HG03558 (cell line): ENCODE measurements around the gene TRIM66.
"Not testable (repeated sequence)": the region's sequence is repeated elsewhere in the genome, so short reads cannot be mapped to it uniquely, and the experiment has no call there.

Source experiments
- ATAC-seq: cut with Tn5 transposase; IDR thresholded peaks from one replicate; pipeline ENCODE4 v1.9.1; 2021; ENCODE audit warnings: moderate number of reproducible peaks; ENCODE audit not compliant: unreplicated experiment; ENCODE audit errors: extremely low read depth

TRIM66 gene

DNA sequence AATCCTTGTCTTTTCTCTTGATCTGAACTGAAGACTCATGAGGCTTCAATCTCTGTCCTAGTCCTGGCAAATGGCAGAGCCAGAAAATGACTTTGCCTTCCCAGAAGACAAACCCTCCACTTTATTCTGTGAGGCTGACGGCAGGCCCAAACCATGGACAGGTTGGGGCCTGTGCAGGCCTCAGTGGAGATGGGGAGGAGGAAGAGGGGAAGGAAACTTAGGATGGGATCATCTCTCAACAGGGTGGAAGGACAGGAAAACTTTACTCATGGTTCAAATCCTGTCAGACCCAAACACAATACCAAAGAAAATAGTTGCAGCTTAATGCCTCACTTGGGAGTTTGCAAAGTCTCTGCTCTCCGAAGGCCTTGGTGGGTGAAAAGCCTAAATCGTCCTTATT is 10.0 kb upstream of the TRIM66 start:
- no peak for ATAC-seq

DNA sequence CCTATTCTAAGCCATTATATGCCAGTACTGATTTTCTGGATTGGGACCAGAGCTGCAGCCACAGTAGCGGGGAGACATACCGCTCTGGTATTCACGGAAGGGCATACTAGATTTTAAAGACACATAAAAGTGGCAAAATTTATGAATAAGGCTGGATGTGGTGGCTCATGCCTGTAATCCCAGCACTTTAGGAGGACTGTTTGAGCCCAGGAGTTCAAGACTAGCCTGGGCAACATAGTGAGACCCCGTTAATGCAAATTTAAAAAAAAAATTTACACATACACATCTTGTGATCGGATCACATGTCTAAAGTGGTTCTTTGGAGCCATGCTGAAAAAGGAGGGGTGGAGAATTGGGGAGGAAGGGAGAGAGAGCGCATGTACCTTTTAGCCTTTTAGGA is 9.1 kb upstream of the TRIM66 start:
- no peak for ATAC-seq

DNA sequence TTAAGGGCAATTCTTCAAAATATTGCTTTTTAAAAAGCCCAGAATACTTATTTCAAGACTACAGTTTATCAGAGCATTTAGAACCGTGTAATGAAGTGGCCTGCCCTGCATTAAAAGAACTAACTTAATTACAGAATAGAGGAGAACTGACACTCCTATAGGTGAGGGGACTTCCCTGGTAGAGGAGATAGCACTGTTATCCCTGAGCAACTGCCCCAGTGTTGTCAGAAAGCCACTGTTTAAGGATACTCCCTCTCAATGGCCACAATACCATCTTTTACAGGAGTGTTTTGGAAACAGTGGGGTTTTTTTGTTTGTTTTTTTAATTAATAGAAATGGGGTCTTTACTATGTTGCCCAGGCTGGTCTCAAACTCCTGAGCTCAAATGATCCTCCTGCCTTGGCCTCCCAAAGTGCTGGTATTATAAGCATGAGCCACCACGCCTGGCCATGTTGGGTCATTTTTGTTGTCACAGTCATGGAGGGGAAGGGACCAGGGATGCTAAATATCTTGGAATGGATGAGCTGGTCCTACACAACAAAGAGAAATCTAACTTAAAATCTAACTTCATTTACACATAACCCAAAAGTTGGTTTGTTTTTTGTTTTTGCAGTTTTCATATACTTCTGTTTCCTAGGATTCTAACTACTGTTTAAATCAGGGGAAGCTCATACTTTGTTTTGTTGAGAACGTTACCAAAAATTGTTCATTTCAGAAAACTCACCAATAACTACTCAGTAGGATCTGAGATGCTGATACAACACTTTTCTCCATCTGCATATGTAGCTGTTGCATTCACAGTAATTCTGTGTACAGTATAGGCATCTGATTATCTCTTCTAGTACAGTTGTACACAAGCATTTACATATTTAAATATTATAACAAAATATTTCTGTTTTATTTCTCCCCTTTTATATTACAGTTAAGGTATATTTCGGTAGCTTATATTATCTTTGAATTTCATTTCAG is 8.2 kb upstream of the TRIM66 start:
- no peak for ATAC-seq

DNA sequence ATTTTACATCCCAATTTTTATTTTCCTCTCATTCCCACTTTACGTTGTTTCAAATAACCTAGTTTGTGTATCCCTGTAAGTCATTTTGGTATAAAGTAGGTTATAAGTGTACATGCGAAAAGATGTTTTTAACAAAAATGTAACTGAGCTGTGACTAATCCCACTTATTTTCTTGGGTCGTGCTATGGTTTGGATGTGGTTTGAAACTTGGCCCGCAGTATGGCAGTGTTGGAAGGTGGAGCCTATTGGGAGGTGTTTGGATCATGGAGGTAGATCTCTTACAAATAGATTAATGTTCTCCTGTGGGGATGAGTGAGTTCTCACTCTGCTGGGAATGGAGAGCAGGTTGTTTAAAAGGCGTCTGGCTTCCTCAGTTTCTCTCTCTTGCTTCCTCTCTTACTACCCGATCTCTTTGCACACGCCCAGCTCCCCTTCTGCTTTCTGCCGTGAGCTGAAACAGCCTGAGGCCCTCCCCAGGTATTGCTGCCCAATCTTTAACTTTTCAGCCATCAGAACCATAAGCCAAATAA is 7.3 kb upstream of the TRIM66 start:
- no peak for ATAC-seq

DNA sequence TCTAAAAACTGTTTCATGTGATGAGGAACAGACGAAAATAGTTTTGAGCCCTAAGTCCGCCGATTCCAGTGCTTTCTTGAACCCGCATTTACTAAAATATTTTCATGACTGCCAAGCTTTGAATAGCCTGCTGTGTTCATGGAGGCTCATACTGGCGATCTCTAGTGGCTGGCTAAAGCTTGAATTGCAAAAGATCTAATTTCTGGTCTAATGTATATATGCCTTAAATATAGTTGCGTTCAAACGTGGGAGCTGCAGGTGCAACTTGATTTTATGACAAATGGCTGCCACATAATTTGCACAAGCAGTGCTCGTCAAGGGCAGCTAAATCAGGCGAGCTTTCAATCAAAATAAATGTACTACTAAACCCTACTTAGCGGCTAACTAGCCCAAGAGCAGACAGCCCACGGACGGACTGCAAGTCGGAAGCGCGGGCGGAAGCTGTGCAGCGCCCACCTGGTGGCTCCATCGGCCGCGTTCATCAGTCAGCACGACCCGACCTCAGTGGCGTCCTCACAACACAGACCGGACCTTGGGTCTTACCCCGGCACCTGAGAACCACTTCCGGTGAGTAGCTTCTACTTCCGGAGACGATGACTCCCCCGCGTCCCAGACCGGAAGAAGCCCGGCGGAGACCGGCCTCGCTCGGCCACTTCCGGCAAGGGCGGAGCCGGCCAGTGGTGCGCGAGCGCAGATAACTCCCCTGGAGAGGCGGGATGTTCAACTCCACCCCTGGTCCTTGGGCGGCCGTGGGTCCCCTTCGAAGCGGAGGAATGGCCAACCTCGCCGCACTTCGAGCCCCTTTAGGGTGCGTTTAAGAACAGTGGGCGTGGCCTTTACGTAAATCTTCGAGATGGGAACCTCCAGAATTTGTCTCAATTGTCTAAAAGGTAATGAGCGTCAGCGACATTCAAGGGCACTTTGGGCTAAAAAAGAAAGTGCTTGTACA is 6.2 kb upstream of the TRIM66 start:
- peak; percentile 88 for ATAC-seq

DNA sequence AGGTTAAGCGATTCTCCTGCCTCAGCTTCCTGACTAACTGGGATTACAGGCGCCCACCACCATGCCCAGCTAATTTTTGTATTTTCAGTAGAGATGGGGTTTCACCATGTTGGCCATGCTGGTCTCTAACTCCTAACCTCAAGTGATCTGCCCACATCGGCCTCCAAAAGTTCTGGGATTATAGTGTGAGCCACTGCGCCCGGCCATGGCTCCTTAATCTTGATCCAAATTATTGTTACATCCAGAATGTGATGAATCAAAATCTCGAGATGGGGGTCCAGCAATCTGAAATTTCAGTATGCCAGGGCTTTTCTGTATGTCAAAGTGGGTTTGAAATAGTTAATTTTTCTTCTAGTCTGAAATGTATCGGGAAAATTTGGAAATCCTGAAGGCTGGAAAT is 3.9 kb upstream of the TRIM66 start:
- no peak for ATAC-seq

DNA sequence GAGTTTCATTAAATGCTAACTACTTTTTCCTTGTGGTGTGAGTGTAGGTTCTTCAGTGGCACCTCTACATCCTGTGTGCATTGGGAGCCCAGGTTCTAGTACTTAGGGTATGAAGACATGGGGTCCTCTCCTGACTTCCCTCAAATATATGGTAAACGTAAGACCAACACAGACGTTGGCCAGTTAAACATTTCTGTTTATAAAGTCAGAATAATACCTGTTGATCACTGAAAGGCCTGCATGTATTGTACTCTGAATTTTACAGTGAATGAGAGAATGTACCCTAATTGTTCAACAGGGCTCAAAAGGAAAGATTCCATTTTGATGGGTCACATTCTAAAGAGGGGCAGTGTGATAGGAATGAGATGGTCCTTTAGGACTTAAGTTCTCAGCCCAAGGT is 3.4 kb upstream of the TRIM66 start:
- ATAC-seq, result no peak

DNA sequence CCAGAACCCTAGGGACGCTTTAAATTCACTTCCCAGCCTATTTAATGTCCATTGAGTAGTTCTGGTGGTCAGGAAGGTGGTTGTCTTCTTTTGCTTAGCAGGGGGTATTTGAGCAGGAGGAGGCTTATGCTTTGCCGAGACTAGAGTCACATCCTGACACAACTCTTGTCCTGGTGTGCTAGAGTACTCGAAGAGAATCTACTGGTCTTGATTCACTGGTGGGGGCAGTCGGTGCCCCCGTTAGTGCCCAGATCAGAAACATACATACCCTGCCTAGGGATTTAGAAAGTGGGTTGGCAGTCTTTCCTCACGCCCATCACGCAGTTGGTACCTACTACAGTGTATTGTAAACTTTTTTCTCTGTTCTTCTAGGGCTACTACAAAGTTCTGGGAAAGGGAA is 2.8 kb upstream of the TRIM66 start:
- no peak for ATAC-seq

DNA sequence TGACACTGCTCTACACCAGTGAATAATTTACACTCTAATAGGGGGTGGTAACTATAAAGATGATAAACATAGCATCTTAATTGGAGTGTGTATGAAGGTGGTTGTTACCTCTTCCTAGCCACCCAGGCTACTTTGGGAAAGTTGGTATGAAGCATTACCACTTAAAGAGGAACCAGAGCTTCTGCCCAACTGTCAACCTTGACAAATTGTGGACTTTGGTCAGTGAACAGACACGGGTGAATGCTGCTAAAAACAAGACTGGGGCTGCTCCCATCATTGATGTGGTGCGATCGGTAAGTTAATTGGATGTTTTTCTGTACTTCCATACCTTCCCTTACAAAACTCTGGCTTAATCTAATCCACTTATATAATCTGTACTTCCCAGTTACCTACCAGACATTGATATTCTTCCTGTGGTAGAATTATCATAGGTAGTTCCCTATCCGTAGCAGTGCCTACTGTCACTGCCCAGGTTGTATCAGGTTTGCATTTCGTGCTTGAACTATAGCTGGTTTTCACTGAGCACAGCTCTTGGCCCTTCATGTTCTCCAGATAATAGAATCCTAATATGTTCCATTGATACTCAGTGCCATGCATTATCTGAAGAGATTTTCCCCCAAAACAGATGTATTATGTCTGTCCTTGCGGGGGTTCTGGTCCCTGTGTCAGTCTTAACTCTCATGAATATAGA is 2.3 kb upstream of the TRIM66 start:
- no peak for ATAC-seq

DNA sequence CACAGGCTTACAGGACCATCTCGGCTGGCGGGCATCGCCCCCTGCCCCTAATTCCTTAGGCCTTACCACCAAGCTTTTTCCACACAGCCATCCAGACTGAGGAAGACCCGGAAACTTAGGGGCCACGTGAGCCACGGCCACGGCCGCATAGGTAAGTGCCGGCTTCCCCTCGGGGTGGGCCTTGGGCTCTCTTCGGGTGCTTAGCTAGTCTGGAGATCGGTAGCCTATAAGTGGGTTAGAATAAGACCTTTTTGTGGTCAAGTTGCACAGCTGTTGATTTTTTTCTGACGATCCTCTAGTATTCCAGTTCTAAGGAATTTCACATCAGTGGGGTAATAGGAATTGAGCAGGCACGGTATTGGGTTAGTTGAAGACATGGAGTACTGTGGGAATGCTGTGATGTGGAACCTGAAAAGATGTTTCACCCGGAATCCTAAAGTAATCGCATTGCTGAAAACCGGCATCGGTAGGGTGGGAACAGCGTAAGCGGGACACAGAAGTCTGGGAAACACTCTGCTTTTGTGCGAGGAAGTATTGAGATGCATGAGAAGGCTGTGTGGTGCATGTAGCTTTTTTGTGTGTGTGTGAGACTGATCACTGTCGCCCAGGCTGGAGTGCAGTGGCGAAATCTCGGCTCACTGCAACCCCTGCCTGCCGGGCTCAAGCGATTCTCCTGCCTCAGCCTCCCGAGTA is 796 bp upstream of the TRIM66 start:
- no peak for ATAC-seq

DNA sequence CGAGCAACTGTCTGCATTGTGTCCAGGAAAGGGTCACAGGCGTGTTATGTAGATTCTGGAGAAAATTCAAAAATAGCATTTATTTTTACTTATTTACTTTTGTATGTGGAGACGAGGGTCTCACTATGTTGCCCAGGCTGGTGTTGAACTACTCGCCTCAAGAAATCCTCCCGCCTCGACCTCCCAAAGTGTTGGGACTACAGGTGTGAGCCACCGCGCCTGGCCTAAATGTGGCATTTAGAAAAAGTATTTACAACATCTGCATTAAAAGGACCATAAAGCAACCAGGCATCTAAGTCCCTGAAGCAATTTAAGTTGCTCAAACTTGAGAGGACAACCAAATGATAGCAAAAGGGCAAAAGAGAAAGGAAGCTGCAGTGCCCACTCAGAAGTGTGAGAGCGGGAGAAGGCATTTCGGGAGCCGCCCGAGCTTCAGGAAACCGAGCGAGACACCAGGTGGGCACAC is 595 bp downstream of the TRIM66 start:
- no peak for ATAC-seq

DNA sequence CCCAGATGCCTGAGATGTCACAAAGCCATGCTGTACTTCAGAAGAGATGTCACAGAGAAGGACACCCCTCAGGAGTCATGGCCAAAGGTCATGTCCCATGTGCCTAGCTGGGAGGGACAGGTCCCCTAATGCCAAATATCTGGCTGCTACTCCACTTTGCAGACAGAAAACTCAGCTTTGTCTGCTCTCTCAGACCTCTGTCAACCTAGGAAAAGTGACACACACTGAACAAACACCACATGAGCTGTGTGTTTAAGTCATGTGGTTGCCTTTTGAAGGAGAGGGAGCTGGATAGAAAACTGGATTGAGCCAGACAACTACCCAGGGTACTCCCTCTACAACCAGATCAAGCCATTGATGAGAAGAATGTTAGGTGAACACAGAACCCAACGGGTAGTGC is 3.5 kb downstream of the TRIM66 start:
- ATAC-seq, result no peak

DNA sequence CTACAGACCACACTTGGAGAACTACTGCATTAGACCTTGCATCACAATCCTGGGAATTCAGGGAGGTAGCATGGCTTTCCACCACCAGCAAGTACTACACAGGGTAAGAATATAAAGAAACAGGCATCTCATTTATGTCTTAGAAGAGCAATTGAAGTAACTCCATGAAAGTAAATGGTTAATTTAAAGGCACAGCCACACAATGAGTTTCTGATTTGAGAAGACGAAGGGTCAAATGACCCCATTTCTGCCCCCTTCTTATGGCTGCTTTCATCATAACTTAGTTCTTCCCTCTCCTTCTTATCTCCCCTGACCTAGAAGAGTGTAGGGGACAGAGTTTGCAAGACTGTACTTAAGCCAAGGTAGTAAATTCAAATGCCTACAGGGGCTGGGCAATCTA is 6.0 kb downstream of the TRIM66 start:
- no peak for ATAC-seq

DNA sequence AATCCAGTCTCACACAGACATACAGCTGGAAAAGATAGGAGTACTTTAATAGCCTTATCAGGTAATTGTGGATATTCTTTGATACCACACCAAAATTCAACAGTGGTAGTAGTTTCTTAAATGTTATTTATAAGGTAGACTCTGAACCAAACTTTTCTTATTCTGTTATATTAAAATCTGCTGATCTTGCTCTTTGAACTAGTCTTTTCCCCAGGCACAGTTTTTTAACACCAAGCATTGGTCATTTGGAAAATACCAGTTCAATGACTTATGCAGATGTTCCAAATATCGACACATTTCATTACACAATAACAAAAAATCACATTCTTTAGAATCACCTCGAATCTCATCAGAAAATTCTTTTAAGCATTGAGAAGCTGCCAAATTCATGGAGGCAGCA is 7.6 kb downstream of the TRIM66 start:
- no peak for ATAC-seq

DNA sequence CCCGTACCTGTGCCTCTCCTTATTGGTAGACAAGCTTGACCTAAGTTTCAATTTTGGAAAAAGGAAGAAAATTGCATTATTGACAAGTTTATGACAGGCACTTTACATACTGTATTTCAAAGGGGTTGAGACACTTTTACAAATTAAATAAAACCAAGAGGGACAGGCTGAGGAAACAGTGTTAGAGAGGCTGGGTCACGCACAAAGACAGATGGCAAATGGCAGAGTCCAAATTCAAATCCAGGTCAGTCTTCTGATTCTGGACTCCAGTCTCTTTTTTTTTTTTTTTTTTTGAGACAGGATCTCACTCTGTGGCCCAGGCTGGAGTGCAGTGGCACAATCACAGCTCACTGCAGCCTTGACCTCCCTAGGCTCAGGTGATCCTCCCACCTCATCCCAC is 10.1 kb downstream of the TRIM66 start:
- ATAC-seq, result no peak

DNA sequence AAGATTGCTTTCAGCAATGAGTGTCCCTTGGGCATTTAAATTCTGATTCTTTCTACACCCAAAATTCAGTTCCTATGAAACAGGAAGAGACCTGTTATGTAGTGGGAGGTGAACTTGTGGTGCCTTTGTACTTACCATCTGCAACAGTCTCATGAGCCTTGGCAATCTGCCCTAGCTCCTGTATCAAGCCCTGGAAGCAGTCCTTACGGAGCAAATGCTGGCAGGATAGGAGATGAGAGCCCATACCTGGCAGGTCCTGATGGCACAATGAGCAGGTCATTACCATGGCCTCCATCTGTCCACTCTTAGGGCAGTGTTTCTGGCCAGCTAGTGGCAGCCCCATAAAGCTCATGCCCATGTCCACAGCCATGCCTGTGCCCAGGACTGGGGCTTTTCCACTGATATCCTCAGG is 10.8 kb downstream of the TRIM66 start:
- no peak for ATAC-seq

DNA sequence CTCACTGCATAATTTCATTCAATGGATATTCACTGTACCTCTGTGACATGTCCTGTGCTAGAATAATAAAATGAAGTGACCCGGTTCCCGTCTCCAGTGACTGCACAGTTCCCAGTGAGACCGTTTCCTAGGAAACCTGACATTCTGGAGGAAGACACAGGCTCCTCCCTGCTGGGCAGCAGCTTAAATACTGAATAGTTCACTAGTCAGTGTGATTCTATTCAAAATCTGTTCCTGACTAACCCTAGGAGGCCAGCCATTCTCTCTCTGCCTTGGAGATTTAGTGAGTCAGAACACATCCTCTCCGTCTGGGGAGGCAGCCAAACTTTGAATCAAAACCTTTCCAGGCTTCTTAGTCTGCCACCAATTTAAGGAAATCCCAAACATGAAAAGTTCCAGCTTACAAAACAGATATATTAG is 11.3 kb downstream of the TRIM66 start:
- no peak for ATAC-seq

DNA sequence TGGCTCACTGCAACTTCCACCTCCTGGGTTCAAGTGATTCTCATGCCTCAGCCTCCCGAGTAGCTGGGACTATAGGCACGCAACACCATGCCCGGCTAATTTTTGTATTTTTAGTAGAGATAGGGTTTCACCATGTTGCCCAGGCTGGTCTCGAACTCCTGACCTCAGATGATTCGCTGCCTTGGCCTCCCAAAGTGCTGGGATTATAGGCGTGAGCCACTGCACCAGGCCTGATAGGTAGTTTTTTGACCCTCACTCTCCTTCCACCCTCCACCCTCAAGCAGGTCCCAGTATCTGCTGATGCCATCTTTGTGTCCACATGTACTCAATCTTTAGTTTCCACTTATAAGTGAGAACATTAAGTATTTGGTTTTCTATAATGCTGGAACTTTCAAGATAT is 12.4 kb downstream of the TRIM66 start:
- ATAC-seq, result not testable (repeated sequence)

DNA sequence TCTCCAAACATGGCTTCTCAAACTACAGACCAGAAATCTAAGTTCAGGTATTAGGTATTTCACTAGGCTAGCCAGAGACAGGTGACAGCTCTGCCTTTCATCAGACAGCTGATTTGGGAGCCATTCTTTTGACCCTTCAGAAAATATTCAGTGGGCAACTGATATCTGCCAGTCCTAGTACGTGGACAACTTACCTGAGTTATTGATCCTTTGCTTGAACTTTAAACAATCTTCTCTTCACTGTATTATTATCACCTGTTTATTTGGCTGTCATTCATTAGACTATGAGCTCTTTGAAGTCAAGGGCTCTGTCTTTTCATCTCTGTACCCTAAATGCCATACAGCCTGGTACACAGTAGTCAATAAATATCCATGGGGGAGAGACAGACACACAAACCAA is 17.2 kb downstream of the TRIM66 start:
- no peak for ATAC-seq
